Measurements from ENCODE around the gene RGS9. TPM values are rescaled to one million over a fixed set of nuclear protein-coding genes. Genes with fewer than 3 reads are reported as not detected.
"Not testable (repeated sequence)": the region's sequence is repeated elsewhere in the genome, so short reads cannot be mapped to it uniquely, and the experiment has no call there.

Gene RGS9
- total RNA-seq: 10 to 100 TPM; 22.4 to 58.6 (median 32.2) TPM

GRCh38 chr17:65137021-65137939 is at the start of gene RGS9:
TSS of gene RGS9 (plus strand) at chr17:65137370. CDS start at chr17:65137541, 171 bp downstream.
- peaks cover 0 to 6% (median 0%) of the 10 kb centered on the region in 4 donors for H3K27me3 ChIP-seq
- H3K9me3 ChIP-seq: no peaks in the 10 kb centered on the region
- WGBS: 7% methylated on average over 34 of the region's 56 CpGs
- H3K4me3 ChIP-seq: peak within 1 kb of the TSS; percentile 58 to 78 (median 68)
- peak within 1 kb of the TSS; percentile 29 to 67 (median 58) for H3K27ac ChIP-seq (replicated peaks in 1 of 4)
- no peaks in the 10 kb centered on the region for H3K36me3 ChIP-seq
- intact Hi-C loops (cut with DNase I): loop anchor here (5.0 kb wide), 3 partner anchors 35 to 175 kb away; no protein-coding TSS in a partner anchor
- TF ChIP-seq, protein P1, sequence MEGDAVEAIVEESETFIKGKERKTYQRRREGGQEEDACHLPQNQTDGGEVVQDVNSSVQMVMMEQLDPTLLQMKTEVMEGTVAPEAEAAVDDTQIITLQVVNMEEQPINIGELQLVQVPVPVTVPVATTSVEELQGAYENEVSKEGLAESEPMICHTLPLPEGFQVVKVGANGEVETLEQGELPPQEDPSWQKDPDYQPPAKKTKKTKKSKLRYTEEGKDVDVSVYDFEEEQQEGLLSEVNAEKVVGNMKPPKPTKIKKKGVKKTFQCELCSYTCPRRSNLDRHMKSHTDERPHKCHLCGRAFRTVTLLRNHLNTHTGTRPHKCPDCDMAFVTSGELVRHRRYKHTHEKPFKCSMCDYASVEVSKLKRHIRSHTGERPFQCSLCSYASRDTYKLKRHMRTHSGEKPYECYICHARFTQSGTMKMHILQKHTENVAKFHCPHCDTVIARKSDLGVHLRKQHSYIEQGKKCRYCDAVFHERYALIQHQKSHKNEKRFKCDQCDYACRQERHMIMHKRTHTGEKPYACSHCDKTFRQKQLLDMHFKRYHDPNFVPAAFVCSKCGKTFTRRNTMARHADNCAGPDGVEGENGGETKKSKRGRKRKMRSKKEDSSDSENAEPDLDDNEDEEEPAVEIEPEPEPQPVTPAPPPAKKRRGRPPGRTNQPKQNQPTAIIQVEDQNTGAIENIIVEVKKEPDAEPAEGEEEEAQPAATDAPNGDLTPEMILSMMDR (IDR thresholded peaks at IDR 0.05): peak in 2 of 3 experiments; percentile 99
- TF ChIP-seq EP300 (IDR thresholded peaks at IDR 0.05) (no peak), POLR2AphosphoS5 (IDR thresholded peaks at IDR 0.05) (peak; percentile 32 to 64)
- H3K4me1 ChIP-seq: peaks cover 11 to 33% (median 32%) of the 10 kb centered on the region in 4 donors
- peak; percentile 95 for DNase-seq (ENCODE audit: extremely low spot score)

GRCh38 chr17:65088621-65089360 is 48.4 kb upstream of the RGS9 start:
- no peaks in the 10 kb centered on the region for H3K36me3 ChIP-seq
- 51% methylated on average over 4 of the region's 4 CpGs for WGBS
- TF ChIP-seq, protein P1 (IDR thresholded peaks at IDR 0.05): no peak
- no peak for TF ChIP-seq EP300 (IDR thresholded peaks at IDR 0.05)
- no peak for TF ChIP-seq POLR2AphosphoS5 (IDR thresholded peaks at IDR 0.05)
- no peak for TF ChIP-seq POLR2A (IDR thresholded peaks at IDR 0.05; ENCODE audit: low read depth)
- no peaks in the 10 kb centered on the region for H3K27me3 ChIP-seq
- peaks cover 0 to 8% (median 4%) of the 10 kb centered on the region in 4 donors for H3K4me1 ChIP-seq
- no peaks in the 10 kb centered on the region for H3K9me3 ChIP-seq
- no peak overlapping the region for H3K27ac ChIP-seq (replicated peaks in 1 of 4)
- H3K4me3 ChIP-seq: no peak overlapping the region
- no peak for DNase-seq (ENCODE audit: extremely low spot score)
- intact Hi-C loops (cut with DNase I): no loop called here

GRCh38 chr17:65092262-65092661 is 44.9 kb upstream of the RGS9 start:
- intact Hi-C loops (cut with DNase I): no loop called here
- H3K36me3 ChIP-seq: no peaks in the 10 kb centered on the region

GRCh38 chr17:65092721-65093356 is 44.3 kb upstream of the RGS9 start:
- intact Hi-C loops (cut with DNase I); H3K4me1 ChIP-seq; H3K27ac ChIP-seq (replicated peaks in 1 of 4); H3K36me3 ChIP-seq; H3K4me3 ChIP-seq; H3K27me3 ChIP-seq; H3K9me3 ChIP-seq; DNase-seq (ENCODE audit: extremely low spot score): not testable (repeated sequence)
- WGBS: 94% methylated on average over 15 of the region's 15 CpGs

More at GRCh38 chr17:65092262-65092661, 44.9 kb upstream of the RGS9 start:
- no peak for DNase-seq (ENCODE audit: extremely low spot score)
- no peak for TF ChIP-seq POLR2AphosphoS5 (IDR thresholded peaks at IDR 0.05)
- no peak for TF ChIP-seq EP300 (IDR thresholded peaks at IDR 0.05)
- TF ChIP-seq, protein P1 (IDR thresholded peaks at IDR 0.05): no peak
- no peak for TF ChIP-seq POLR2A (IDR thresholded peaks at IDR 0.05; ENCODE audit: low read depth)
- Histone ChIP-seq H3K4me1 (no peaks in the 10 kb centered on the region), H3K4me3 (no peak overlapping the region), H3K9me3 (no peaks in the 10 kb centered on the region), H3K27ac (replicated peaks in 1 of 4) (no peak overlapping the region), H3K27me3 (no peaks in the 10 kb centered on the region)
- 77% methylated on average over 3 of the region's 3 CpGs for WGBS

Data from esophagus muscularis mucosa (tissue), 4 donors.